HCT116 (cell line): ENCODE data around the gene GSG1L. TPM values are rescaled to one million over a fixed set of nuclear protein-coding genes. Genes with fewer than 3 reads are reported as not detected.

Experiments
- ATAC-seq: fragments of 200-7000 bp; cut with Tn5 transposase; 2 replicates; pipeline ENCODE4 v1.9.1; 2020; ENCODE audit warnings: mild to moderate bottlenecking, moderate library complexity
- BruUV-seq: library from RNA; stranded (reverse); fragments of 400-500 nt; replicated peaks from 2 replicates; lab custom pipeline; 2021; lab: Mats Ljungman, UMichigan
- CTCF ChIA-PET: fragments of 300-600 bp; sonication (Branson Sonifier 250); formaldehyde crosslinking; loops from one replicate; lab custom pipeline; 2021; ENCODE audit warnings: antibody characterized with exemption; lab: Charles Lee
- POLR2A ChIA-PET: fragments of 300-600, 350-600 bp; sonication (Branson Sonifier 250); formaldehyde crosslinking; loops from one replicate; lab custom pipeline; 2021; ENCODE audit warnings: antibody characterized with exemption; lab: Charles Lee
- RAD21 ChIA-PET, 2 experiments: fragments of 300-600 bp; sonication (Branson Sonifier 250); formaldehyde crosslinking; loops; one replicate each; lab custom pipeline; 2023; ENCODE audit warnings: low total read pairs in 2 of 2; ENCODE audit not compliant: uncharacterized antibody in 2 of 2, unreplicated experiment in 2 of 2, low non-redundant PET in 1 of 2; lab: Charles Lee
- DNase-seq: peaks from one replicate; pipeline ENCODE4 v3.0.0-alpha.2; 2010; ENCODE audit warnings: low read depth, low spot score
- H2AFZ ChIP-seq: fragments of 200-600 bp; shearing (Covaris generic), sonication (generic); 2 replicates; pipeline ENCODE4 v1.6.1; 2017; ENCODE audit warnings: low read depth, mixed run types, mixed read lengths, antibody characterized with exemption, low read length; ENCODE audit not compliant: poor library complexity, severe bottlenecking
- H3K27ac ChIP-seq: 2 replicates; pipeline ENCODE4 v1.5.1; 2012; ENCODE audit warnings: low read depth, low read length
- H3K27me3 ChIP-seq: fragments of 200-600 bp; sonication (generic); 2 replicates; pipeline ENCODE4 v1.6.1; 2016; ENCODE audit warnings: mixed run types, low read length, mixed read lengths; ENCODE audit not compliant: insufficient read depth
- H3K36me3 ChIP-seq, 2 experiments: fragments of 200-500 bp in 1 of 2; fragments of 200-600 bp in 1 of 2; sonication (Bioruptor generic) in 1 of 2; sonication (generic) in 1 of 2; 2 replicates each; pipeline versions ENCODE4 v1.5.1 to v1.6.1; 2014 to 2016; ENCODE audit warnings: low read length in 2 of 2, inconsistent platforms in 1 of 2, mixed read lengths in 1 of 2, mixed run types in 1 of 2; ENCODE audit not compliant: insufficient read depth in 2 of 2, control insufficient read depth in 1 of 2
- H3K4me1 ChIP-seq, 2 experiments: fragments of 200-600 bp in 1 of 2; sonication (generic) in 1 of 2; 2 replicates each; pipeline versions ENCODE4 v1.5.1 to v1.6.1; 2012 to 2017; ENCODE audit warnings: low read length in 2 of 2, inconsistent platforms in 1 of 2, mild to moderate bottlenecking in 1 of 2, mixed read lengths in 1 of 2, mixed run types in 1 of 2, moderate library complexity in 1 of 2; ENCODE audit not compliant: insufficient read depth in 2 of 2, control insufficient read depth in 1 of 2
- H3K4me2 ChIP-seq: fragments of 200-600 bp; sonication (generic); 2 replicates; pipeline ENCODE4 v1.6.1; 2017; ENCODE audit warnings: mixed run types, low read length, mixed read lengths
- H3K4me3 ChIP-seq, 2 experiments: fragments of 200-600 bp in 1 of 2; sonication (generic) in 1 of 2; replicated peaks in 1 of 2; 2 replicates each; pipeline ENCODE4 v1.5.1; 2011 to 2016; ENCODE audit warnings: low read length in 2 of 2, control low read depth in 1 of 2, low read depth in 1 of 2, mild to moderate bottlenecking in 1 of 2, mixed read lengths in 1 of 2, mixed run types in 1 of 2
- H3K79me2 ChIP-seq: fragments of 200-600 bp; sonication (generic); 2 replicates; pipeline ENCODE4 v1.6.1; 2017; ENCODE audit warnings: mild to moderate bottlenecking, mixed run types, low read length, moderate library complexity, mixed read lengths; ENCODE audit not compliant: insufficient read depth
- H3K9ac ChIP-seq: fragments of 200-600 bp; sonication (generic); 2 replicates; pipeline ENCODE4 v1.6.1; 2016; ENCODE audit warnings: low read length, mixed read lengths
- H3K9me2 ChIP-seq: fragments of 200-600 bp; sonication (generic), shearing (Covaris generic); 2 replicates; pipeline ENCODE4 v1.6.1; 2017; ENCODE audit warnings: mixed run types, mild to moderate bottlenecking, moderate library complexity; ENCODE audit not compliant: insufficient read depth
- H3K9me3 ChIP-seq, 2 experiments: fragments of 200-500 bp in 1 of 2; fragments of 200-600 bp in 1 of 2; sonication (Bioruptor generic) in 1 of 2; sonication (generic) in 1 of 2; 2 replicates each; pipeline ENCODE4 v1.6.1; 2014 to 2017; ENCODE audit warnings: low read length in 2 of 2, mixed read lengths in 2 of 2, inconsistent platforms in 1 of 2, low read depth in 1 of 2, mild to moderate bottlenecking in 1 of 2, mixed run types in 1 of 2, moderate library complexity in 1 of 2; ENCODE audit not compliant: control insufficient read depth in 1 of 2, insufficient read depth in 1 of 2
- H4K20me1 ChIP-seq: fragments of 200-600 bp; sonication (generic), shearing (Covaris generic); 2 replicates; pipeline ENCODE4 v1.6.1; 2017; ENCODE audit warnings: mixed run types, mild to moderate bottlenecking, moderate library complexity; ENCODE audit not compliant: insufficient read depth
- ATF3 ChIP-seq: IDR thresholded peaks from 2 replicates; pipeline ENCODE4 v1.6.1; 2012
- CBX3 ChIP-seq: IDR thresholded peaks from 2 replicates; pipeline ENCODE4 v1.6.1; 2012; ENCODE audit warnings: low read depth
- EGR1 ChIP-seq: IDR thresholded peaks from 2 replicates; pipeline ENCODE4 v1.6.1; 2012; ENCODE audit warnings: low read depth
- JUND ChIP-seq: IDR thresholded peaks from 2 replicates; pipeline ENCODE4 v1.6.1; 2012
- SP1 ChIP-seq: IDR thresholded peaks from 2 replicates; pipeline ENCODE4 v1.6.1; 2012; ENCODE audit warnings: low read depth
- SRF ChIP-seq: IDR thresholded peaks from 2 replicates; pipeline ENCODE4 v1.6.1; 2012; ENCODE audit warnings: low read depth
- YY1 ChIP-seq: IDR thresholded peaks from 2 replicates; pipeline ENCODE4 v1.6.1; 2011; ENCODE audit warnings: low read length, low read depth, moderate library complexity, mild to moderate bottlenecking; ENCODE audit not compliant: insufficient replicate concordance; ENCODE audit errors: extremely low read depth
- ZBTB33 ChIP-seq: IDR thresholded peaks from 2 replicates; pipeline ENCODE4 v1.6.1; 2011; ENCODE audit warnings: mild to moderate bottlenecking, low read length, moderate library complexity; ENCODE audit not compliant: insufficient replicate concordance; ENCODE audit errors: extremely low read depth
- intact Hi-C: fragments of 100-400 bp; cut with micrococcal nuclease; formaldehyde crosslinking; loops from 2 replicates; pipeline ENCODE4 v1.10.0; 2022
- total RNA-seq: library from RNA; stranded (reverse); gene quantifications from one replicate; pipeline ENCODE4 v1.2.1, GENCODE V29; 2021; ENCODE audit not compliant: unreplicated experiment

The GSG1L gene
- total RNA-seq, 1 experiment from 2014 or later: not detected

- no peak for ATAC-seq
- CTCF ChIA-PET: no interaction called here
- intact Hi-C loops: no loop called here
Measured at GRCh38 chr16:27824786-27825185, 238.7 kb downstream of the GSG1L start.

More at GRCh38 chr16:27824786-27825185, 238.7 kb downstream of the GSG1L start:
- no peak for DNase-seq
- Histone ChIP-seq H3K27ac (no peak overlapping the region), H3K9ac (no peak overlapping the region), H3K9me2 (no peaks in the 10 kb centered on the region), H3K4me1 (no peaks in the 10 kb centered on the region), H3K36me3 (no peaks in the 10 kb centered on the region), H4K20me1 (no peaks in the 10 kb centered on the region), H2AFZ (no peak overlapping the region), H3K9me3 (peaks cover 0 to 2% of the 10 kb centered on the region in 2 experiments; a peak in 1 of 4 replicates), H3K4me3 (no peak overlapping the region), H3K27me3 (peaks cover 13% of the 10 kb centered on the region; the same call in 1 of the 2 replicates), H3K79me2 (no peaks in the 10 kb centered on the region), H3K4me2 (no peak overlapping the region)
- ChIA-PET RAD21 (no interaction called here), POLR2A (no interaction called here)
- TF ChIP-seq SP1 (no peak), YY1 (no peak), EGR1 (no peak), CBX3 (no peak), JUND (no peak), SRF (no peak), ZBTB33 (no peak), ATF3 (no peak)
- no TSS peak for BruUV-seq
